Stimulated activated CD8-positive, alpha-beta memory T cell treated with anti-CD3 and anti-CD28 coated beads, Interleukin-15, amount 100 ng/mL, for 1 hour (primary cell): ENCODE results near the gene KNCN.

ENCODE experiments used
- DNase-seq: peaks from one replicate; pipeline ENCODE4 v3.0.0-alpha.2; 2020; ENCODE audit warnings: low read depth

Gene KNCN

DNA sequence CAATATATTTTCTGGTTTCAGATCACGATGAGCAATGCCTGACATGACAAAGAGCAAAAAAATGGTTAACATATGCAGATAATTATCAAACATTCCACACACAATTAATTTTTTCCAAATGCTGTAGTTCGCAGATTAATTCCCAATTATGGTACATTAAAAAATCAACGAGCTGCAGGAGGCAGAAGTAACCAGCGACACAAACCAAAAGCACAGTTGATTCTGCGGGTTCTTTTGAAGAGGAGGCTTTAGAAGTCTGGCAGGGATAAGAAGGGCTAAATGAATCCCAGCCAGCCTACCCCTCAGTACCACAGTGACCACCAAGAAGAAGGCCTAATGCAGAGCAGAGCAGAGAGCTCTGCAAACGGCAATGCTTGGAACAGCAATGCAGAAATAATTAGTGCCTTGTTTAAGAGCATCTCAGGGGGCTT lies 17.0 kb upstream of the KNCN start:
- no peak for DNase-seq

DNA sequence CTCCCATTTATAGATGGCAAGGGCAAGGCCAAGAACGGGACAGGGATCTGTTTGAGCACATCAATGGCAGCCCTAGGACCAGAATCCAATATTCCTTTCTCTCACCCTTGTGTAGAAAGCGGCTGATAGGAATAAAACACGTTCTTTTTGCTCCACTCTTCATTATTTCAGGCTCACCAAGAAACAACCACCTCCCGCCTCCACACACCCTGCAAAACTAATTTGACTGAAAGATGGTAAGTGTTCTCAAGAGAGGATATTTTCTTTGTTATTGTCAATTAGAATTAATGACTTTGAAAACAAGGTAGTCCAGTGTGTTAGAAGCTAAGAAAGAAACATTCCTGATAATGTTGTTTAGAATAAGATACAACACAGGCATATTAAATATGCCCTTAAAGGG lies 11.9 kb upstream of the KNCN start:
- no peak for DNase-seq

DNA sequence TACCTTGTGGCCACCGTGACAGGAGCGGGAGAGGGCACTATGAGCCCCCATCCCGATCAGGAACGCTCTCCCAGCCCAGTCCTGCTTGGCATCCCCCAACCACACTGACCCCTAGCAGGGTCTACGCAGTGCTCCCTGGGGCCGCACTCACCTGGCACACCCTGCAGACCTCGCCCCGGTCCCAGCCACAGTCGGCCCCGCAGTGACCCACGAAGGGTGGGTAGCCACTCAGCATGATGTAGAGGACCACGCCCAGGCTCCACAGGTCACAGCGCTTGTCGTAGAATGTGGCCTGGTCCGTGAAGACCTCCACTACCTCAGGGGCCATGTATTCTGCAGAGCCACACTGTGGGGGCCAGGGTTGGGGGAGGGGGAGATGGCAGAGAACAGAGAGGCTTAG lies 11.1 kb upstream of the KNCN start:
- DNase-seq: no peak

DNA sequence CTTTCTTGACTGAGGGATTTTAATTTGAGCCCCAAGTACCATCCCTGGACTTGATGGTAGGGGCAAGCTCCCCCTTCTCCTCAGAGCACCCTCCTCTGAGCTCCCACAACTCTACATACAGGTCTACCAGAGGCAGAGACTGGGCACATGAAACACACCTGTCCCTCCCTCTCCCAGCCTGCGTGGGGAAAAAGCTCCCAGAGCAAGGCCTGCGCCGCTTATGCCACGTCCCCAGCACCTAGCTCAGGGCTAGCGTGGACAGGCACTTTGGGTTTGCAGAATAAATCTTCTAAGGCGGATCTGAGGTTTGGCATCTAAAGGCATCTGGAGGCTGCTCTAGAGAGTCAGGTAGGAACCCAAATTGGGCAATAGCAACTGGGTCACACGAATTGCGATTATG lies 7.5 kb upstream of the KNCN start:
- DNase-seq: no peak

DNA sequence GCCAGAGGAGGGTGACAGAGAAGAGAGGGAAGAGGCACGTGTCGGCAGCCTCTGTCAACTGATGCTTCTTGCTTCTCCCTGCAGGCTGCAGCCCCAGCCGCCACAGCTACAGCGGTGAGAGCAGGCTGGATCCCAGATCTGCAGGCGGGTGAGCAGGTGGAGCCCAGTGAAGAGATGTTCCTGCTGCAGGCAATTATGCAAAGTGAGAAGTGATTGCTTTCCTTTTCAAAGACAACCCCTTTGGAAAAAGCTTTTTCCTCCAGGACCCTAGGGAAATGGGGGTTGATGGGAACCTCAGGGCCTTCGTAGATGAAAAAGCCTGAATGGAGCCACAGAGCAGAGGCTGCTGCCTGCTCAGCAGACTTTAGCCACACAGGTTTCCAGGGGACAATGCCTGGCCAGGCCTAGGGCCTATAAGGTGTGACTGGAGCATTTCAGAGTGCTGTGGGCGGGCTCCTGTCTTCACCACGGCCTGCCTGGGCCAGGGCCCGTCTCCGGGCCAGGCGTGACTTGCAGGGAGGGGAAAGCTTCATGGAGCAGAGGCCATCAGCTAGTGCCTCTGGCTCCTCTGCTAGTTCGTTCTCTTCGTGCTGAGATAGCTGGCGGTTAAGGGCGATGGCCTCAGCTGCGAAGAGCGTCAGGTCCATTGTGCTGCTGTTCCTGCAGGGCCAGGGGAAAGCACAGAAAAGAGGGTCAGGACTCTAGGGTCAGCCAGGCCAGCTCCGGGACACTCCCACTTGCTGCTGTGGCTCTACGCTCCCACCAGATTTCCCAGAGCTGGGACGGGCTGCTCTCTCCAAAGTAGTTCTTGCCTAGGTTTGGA lies 6.9 kb upstream of the KNCN start:
- no peak for DNase-seq

DNA sequence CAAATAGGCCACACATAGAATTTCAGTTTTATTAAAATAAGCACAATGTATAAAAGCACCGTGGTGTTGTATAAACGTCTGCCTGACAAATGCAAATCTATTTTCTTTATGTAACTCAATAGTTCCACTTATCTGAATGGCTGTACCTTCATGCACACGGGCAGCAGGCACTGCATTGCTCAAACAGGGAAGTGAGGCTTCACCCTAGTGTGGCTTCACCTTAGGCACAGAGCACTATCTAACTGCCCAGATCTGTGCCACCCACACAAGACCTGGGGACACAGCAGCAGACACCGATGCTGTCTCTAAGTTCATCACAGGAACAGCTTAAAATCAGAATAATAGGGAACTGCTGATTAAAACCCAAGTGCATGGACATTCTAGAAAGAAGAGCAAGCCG lies 6.0 kb upstream of the KNCN start:
- no peak for DNase-seq

DNA sequence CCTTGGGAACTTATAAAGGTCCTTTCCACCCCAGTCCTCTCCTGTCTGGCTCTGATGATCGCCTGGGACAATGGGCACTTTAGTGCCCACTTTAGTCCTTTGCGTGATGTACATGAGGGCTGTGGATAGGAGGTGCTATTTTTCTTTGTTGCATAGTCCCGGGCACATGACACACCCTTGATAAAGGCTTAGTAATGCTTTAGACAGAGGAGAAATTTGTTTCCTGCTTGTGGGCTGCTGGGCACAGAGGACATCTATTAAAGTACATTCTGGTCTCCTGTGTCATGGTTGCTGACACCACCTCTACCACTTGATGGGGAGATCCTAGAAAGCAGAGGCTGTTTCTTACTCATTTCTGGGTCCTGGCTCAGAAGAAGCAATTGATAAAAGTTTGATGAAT lies 5.4 kb upstream of the KNCN start:
- DNase-seq: no peak

DNA sequence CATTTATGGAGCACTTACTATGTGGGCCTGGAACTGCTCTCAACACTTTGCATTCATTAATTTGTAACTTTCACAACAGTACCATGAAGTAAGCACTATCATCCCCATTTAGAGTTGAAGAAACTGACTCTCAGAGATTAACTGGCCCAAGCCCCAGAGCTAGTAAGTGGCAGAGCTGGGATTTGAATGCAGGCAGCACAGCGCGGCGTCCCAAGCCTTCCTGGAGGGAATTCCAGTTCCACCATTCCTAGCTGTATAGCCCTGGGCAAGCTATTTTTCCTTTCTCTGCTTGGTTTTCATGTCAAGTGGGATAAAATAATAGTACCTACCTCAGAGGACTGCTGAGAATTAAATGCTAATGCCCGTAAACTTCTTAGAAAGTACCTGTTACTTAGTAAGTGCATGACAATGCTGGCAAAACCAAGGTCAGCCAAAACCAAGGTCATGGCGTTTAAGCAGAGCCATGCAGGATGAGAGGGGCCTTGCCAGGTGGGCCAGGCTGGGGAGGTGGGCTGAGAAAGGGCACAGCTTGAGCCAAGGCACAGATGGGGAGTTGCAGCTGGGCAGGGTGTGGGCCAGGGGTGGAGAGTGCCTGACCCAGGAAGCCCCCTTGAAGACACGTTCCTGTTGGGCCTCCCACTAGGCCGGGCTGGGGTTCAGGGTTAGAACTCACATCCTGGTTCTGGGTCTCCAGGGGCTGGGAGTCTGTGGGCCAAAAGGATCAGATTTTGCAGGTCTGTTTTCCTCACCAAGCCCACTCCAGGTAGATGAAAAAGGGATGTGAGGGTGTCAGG lies 4.6 kb upstream of the KNCN start:
- DNase-seq: no peak

DNA sequence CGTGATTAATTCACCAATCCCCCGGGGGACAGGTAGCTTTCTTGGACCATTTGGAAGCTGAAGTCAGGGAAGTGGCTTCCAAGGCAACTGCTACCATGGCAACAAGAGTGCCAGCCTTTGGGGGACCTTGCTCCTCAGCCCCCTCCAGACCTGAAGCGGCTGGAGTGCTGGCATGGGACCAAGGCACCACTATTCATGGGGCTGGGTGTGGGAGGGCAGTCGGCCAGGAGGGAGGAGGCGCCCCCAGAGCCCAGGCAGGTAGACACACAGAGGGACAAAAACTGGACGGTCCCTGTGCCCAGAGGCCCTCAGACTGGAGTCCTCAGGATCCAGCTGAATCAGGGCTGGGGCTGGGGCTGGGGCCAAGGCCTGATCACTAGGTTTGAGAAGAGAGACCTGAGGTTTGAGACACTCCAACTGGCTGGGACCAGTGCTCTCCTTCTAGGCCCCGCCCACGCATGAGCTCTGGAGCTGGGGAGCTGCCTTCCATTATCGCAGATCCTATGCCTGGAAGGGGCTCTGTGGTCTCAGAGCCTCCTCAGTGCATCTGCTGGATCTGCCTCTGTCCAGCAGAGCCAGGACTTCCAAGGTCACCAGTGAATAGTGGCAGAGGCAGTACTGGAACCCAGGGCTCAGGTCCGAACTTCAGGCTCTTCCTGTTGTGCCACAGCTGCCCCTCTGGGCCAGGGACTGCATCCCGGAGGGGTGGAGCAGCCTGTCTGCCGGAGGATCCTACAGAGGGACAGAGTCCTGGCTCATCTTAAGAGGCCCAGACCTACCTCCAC lies 3.3 kb upstream of the KNCN start:
- DNase-seq: no peak

DNA sequence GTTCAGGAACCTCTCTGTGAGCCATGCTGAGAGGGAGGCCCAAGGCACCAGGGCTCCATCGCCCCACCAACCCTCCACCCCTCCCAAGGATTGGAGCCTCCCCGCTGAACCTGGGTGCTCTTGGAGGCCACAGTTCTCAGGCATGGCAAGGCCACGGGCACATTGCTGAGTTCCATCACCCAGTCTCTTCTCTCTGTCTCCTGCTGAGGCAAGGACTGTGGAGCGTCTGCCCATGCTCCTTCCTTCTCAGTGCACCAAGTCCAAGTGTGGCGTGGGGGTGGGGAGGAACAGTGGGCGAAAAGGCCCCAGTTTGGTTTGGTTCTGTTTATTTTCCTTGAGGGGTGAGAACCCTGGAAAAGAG lies 2.8 kb upstream of the KNCN start:
- no peak for DNase-seq

DNA sequence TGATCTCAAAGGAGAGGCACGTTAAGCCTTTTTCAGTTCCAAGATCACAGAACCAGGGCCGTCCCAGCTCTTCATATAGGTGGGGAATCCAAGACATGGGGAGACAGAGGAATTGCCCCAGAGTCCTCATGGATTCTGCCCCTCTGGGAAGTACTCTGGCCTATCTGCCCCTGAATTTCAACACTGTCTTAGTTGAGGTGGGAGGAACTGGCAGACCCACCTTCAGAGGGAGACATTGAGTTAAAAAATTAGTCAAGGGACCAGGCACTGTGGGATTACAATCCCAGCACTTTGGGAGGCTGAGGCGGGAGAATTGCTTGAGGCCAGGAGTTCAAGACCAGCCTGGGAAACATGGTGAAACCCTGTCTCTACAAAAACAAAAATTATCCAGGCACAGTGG lies 2.1 kb upstream of the KNCN start:
- DNase-seq: no peak

DNA sequence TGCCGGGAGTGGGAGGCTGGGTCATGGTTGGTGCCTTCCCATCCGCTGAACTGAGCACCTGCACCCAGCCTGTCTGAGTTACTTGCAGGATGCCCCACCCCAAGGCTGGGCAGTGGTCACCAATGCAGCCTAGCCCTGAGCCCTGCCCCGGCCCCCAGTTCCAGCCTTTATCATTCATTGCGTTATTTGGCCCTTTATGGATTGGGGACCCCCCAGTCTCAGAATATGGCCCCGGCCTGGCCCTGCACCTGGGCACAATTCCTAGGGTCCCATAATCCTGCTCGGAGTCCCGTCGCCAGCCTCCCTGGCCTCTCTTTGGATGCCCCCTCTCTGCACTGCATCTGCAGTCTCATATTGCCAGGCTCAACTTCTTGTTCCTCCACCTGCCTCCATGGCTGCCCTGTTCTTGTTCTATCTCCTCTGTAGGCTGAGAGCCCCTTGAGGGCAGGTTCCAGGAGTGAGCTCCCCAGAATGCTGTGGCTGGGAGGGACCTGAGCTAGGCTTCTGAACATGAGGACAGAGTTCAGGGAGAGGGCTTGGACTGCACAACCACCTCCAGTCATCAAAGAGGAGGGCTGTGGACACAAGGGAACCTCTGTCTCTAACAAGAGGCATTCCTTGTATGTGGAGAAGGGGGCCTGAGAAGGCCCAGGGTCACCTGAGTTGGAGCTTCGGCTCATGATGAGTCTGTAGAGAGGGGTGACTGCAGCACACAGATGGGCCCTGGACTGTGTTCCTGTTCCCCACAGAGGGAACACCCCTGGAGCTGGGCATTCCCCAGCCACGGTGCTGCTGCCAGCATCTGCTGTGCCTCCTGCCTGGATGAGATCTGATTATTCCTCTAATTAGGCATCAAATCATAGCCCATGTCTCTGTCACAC lies 1.1 kb upstream of the KNCN start:
- no peak for DNase-seq

DNA sequence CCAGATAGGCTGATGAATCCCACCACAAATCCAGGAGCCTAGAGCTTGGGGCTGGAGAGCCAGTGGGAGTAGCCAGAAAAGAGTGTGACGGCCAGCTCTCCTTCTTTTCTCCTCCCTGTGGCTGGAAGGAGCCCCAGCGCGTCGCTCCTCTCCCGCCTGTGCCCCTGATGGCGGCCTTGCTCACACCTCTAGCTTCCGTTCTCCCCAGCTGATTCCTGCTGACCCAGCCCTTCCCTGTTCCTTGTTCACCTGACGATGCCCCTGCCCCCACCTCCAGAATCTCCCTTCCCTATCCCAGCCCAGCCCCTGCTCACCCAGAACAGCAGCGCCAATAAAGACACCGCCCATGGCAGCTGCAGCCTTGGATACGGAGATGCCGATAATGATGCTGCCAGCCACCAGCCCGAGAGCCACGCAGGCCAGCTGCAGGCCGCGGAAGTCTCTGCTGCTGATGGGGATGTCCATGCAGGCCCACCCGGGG lies 656 bp downstream of the KNCN start:
- DNase-seq: no peak

DNA sequence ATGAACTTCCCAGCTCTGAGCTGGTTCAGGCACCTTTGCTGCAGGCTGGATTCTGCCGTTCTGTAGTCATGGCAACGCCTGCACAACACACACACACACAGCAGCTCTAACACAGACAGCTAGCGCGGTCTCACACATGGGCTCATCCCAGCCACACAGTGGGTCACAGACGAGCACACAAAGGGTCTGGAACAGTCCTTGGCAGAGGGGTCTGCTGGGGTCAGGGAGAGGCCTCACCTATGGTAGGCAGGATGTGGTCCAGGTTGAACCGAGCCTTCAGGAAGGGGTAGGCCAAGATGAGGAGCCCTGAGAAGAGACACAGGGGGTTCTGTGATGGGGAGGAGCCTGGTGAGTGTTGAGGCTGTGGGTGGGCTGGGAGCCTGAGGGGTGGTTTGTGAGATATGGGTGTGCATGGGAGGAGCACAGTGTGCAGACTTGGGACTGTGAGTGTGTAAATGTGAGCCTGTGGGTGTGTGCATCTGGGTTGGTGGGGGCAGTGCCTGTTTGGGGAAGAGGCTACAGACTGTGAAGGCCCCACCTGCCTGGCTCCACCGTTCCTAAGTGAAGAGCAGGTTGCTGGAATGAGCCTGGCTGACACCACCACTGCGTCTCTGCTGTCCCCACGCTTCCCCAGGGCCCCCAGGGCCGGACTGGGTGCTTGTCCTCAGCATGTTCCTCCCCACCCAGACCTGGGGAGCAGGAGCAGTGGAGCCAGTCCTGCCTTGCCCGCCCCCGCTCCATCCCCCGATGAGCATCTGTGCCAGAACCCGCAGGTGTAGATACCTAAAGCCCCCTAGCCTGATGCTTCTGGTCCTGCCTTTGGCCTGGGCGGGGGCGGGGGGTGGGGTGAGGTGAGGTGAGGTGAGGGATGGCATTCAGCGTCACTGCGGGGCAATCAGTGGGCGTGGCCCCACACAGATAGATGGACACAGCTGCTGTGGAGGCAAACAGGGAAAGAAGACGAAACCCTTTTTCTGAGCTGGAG lies 1.5 kb downstream of the KNCN start:
- DNase-seq: peak; percentile 15

DNA sequence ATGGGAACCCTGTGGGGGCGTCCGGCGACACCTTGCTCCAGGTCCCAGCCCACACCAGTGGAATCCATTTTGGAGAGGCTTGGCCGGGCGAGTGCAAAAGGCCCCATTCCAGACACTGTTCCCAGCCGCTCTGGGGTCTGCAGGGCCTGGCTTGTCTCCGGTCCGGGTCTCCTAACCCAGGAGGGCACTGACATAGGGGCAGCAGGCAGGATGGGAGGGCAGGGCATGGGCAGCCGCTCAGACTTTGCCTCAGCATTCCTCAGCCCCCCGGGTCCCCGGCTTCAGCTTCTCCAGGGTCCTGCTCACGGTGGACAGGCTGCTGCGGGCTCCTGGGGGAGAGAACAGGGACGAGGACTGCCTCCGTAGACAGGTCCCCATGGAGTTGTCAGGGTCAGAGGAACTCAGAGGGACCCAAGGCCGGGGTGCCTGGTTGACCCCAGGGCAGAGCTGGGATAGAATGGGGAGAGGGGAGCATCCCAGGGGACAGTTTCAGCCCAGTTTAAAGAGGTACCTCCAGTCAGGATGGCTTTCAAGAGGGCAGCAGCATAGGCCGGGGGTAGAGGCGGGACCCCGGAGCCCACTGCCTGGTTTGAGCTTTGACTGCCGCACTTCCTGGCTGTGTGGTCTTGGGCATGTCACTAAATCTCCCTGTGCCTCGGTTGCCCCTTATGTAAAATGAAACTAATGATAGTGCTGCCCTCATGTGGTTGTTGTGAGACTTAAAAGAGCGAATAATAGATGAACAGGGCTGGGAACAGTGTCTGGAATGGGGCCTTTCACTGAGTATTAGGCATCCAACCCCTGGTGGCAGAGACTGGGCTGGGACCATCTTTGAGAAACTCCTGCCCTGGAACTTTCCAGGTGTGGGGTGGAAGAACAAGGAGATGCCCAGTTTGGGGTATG lies 3.7 kb downstream of the KNCN start:
- no peak for DNase-seq

DNA sequence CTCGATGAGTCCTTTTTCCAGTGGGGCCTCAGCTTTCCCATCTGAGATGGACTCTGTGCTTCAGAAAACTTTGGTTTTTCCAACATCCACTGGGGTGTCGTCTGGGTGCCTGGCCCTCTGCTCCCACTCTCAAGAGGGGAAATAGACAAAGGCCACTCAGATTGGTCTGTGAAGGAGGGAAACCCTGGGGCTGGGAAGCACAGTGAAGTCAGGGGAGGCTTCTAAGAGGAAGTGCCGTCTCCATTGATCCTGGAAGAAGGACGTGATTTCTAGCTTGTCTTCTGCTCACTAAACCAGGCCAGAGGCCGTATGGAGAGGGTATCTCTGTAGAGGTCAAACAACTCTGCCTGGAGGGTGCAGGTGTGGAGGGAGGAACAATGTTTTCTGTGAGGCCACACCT lies 5.2 kb downstream of the KNCN start:
- DNase-seq: no peak

DNA sequence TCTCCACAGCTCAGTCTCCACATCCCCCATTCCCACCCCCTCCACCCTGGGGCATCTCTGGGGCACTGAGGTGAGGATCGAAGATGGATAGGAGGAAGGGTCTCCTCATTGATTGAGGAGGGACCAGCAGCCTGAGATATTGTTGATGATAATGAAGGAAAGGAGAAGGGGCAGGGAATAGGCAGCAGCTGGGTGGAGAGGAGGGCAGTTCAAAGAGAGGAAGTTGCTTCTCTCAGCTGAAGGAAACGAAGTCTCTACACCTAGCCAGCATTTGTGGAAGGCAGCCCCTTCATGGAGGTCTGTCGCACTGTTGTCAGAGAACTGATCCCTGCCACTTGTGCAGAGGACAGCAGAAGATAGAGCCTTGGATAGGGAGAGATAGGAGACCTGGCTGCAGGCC lies 5.7 kb downstream of the KNCN start:
- DNase-seq: no peak

DNA sequence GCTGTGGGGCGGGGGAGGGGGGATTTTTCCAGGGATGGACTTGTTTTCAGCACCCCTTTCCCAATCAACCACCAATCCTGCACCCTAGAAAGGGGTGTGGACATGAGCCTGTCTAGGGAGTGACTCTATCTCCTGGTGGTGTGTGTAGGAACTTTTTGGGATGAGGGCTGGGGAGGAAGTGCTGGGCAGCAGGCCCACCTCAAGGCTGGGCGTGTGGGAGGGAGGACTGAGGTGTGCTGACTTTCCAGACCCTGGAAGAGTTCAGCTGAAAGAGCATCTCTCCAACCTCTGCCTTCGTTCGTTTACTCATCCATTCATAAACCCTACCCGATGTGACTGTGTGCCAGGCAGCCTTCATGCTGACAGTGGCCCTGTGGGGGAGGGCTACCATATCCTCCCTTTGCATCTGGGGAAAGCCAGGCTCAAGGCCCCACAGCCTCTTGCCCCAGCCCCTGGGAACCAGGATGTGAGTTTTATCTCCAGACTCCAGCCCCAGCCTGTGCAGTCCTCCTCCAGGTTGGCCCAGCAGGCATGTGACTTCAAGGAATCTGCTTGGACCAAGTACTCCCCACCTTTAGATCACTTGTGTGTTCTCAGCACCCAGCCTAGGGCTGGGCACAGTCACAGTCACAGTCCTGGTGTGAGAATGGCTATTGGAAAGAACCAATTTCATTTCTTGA lies 6.7 kb downstream of the KNCN start:
- no peak for DNase-seq
